Natural killer cell (primary cell): Measurements from ENCODE around the gene SVEP1. TPM values are rescaled to one million over a fixed set of nuclear protein-coding genes. Genes with fewer than 3 reads are reported as not detected.

Source experiments
- ATAC-seq, 3 donors: fragments of 150-1000 bp in 2 of 3; fragments of 200-7000 bp in 1 of 3; cut with Tn5 transposase; 1 replicate in 1 of 3; 2 replicates in 2 of 3; pipeline ENCODE4 v1.10.0; 2021; ENCODE audit warnings: mild to moderate bottlenecking in 2 of 3, moderate library complexity in 2 of 3
- DNase-seq, 2 donors: peaks; one replicate each; pipeline versions ENCODE4 v3.0.0 to v3.0.0-alpha.2; 2013 to 2021; ENCODE audit warnings: mixed read lengths in 1 of 2
- H3K27ac ChIP-seq: one replicate; pipeline ENCODE4 v1.5.1; 2013; ENCODE audit warnings: mild to moderate bottlenecking, low read length
- H3K27me3 ChIP-seq: one replicate; pipeline ENCODE4 v1.6.1; 2013; ENCODE audit warnings: low read length; ENCODE audit not compliant: control insufficient read depth, insufficient read depth
- H3K36me3 ChIP-seq: one replicate; pipeline ENCODE4 v1.6.1; 2013; ENCODE audit warnings: low read length; ENCODE audit not compliant: control insufficient read depth, insufficient read depth
- H3K4me1 ChIP-seq: one replicate; pipeline ENCODE4 v1.6.1; 2013; ENCODE audit warnings: low read length; ENCODE audit not compliant: control insufficient read depth, insufficient read depth
- H3K4me3 ChIP-seq: one replicate; pipeline ENCODE4 v1.5.1; 2013; ENCODE audit warnings: low read length
- H3K9me3 ChIP-seq: one replicate; pipeline ENCODE4 v1.6.1; 2013; ENCODE audit warnings: low read length; ENCODE audit not compliant: control insufficient read depth, insufficient read depth
- H3K27ac Mint-ChIP-seq, 2 donors: one replicate each; pipeline ENCODE4 v1.8.0; 2022; ENCODE audit warnings: mild to moderate bottlenecking in 2 of 2, mixed read lengths in 2 of 2, moderate library complexity in 1 of 2
- H3K27me3 Mint-ChIP-seq, 2 donors: one replicate each; pipeline ENCODE4 v1.8.0; 2022; ENCODE audit warnings: low read depth in 2 of 2, mixed read lengths in 2 of 2
- H3K36me3 Mint-ChIP-seq: one replicate; pipeline ENCODE4 v1.8.0; 2022; ENCODE audit warnings: mixed read lengths
- H3K4me1 Mint-ChIP-seq, 2 donors: one replicate each; pipeline ENCODE4 v1.8.0; 2022; ENCODE audit warnings: mixed read lengths in 2 of 2
- H3K4me3 Mint-ChIP-seq: one replicate; pipeline ENCODE4 v1.8.0; 2022; ENCODE audit warnings: mild to moderate bottlenecking, moderate library complexity, mixed read lengths
- H3K9me3 Mint-ChIP-seq, 2 donors: one replicate each; pipeline ENCODE4 v1.8.0; 2022; ENCODE audit warnings: mixed read lengths in 2 of 2
- CTCF ChIP-seq: fragments of 200-600 bp; IDR thresholded peaks from one replicate; pipeline ENCODE4 v1.8.0; 2022; ENCODE audit warnings: antibody characterized with exemption
- WGBS: methylation state at CpG from one replicate; pipeline ENCODE4 v1.1.7; 2013; ENCODE audit warnings: missing lambda C conversion rate; ENCODE audit not compliant: insufficient coverage; 5-methylcytosine and 5-hydroxymethylcytosine counted together
- intact Hi-C: fragments of 100-400 bp; cut with micrococcal nuclease; formaldehyde crosslinking; loops from one replicate; pipeline ENCODE4 v1.14.2; 2022
- total RNA-seq, 4 donors: library from RNA; stranded (reverse); fragments of 120-200 nt in 1 of 4; gene quantifications; one replicate each; pipeline versions ENCODE4 v1.2.3 to v1.2.4, GENCODE V29; 2013 to 2022

SVEP1 gene
- total RNA-seq, 3 donors from 2014 or later (not counting 1 experiment from before 2014, with no cell fraction given), result not detected

- no peak for DNase-seq
- H3K4me1 Mint-ChIP-seq, result no peaks in the 10 kb centered on the region
- WGBS, result 85% methylated on average over 3 of the region's 3 CpGs
Measured at GRCh38 chr9:110512817-110513216, 66.7 kb downstream of the SVEP1 start.

GRCh38 chr9:110509792-110510191 lies 69.7 kb downstream of the SVEP1 start:
- Histone ChIP-seq H3K9me3 (no peaks in the 10 kb centered on the region), H3K36me3 (no peaks in the 10 kb centered on the region), H3K4me1 (no peaks in the 10 kb centered on the region), H3K27me3 (no peaks in the 10 kb centered on the region), H3K4me3 (no peak overlapping the region), H3K27ac (no peak overlapping the region)
- H3K9me3 Mint-ChIP-seq, result peaks cover 2 to 4% of the 10 kb centered on the region in 2 donors
- intact Hi-C loops, result no loop called here
- DNase-seq, result no peak
- H3K27ac Mint-ChIP-seq, result no peak overlapping the region
- no peak for TF ChIP-seq CTCF
- H3K4me3 Mint-ChIP-seq, result no peak overlapping the region
- no peaks in the 10 kb centered on the region for H3K36me3 Mint-ChIP-seq
- WGBS, result 60% methylated on average over 1 of the region's 1 CpG
- H3K27me3 Mint-ChIP-seq, result no peaks in the 10 kb centered on the region
- H3K4me1 Mint-ChIP-seq, result no peaks in the 10 kb centered on the region
- no peak for ATAC-seq

More at GRCh38 chr9:110512817-110513216, 66.7 kb downstream of the SVEP1 start:
- Histone ChIP-seq H3K4me3 (no peak overlapping the region), H3K9me3 (no peaks in the 10 kb centered on the region), H3K4me1 (no peaks in the 10 kb centered on the region), H3K36me3 (no peaks in the 10 kb centered on the region), H3K27me3 (no peaks in the 10 kb centered on the region), H3K27ac (no peak overlapping the region)
- TF ChIP-seq CTCF, result no peak
- no peaks in the 10 kb centered on the region for H3K36me3 Mint-ChIP-seq
- intact Hi-C loops, result no loop called here
- H3K9me3 Mint-ChIP-seq, result peaks cover 0 to 3% of the 10 kb centered on the region in 2 donors
- H3K27ac Mint-ChIP-seq, result no peak overlapping the region
- no peak overlapping the region for H3K4me3 Mint-ChIP-seq
- ATAC-seq, result no peak
- no peaks in the 10 kb centered on the region for H3K27me3 Mint-ChIP-seq

GRCh38 chr9:110502842-110503241 lies 76.7 kb downstream of the SVEP1 start:
- Histone ChIP-seq H3K9me3 (no peaks in the 10 kb centered on the region), H3K4me1 (no peaks in the 10 kb centered on the region), H3K36me3 (no peaks in the 10 kb centered on the region), H3K4me3 (no peak overlapping the region), H3K27ac (no peak overlapping the region), H3K27me3 (no peaks in the 10 kb centered on the region)
- intact Hi-C loops, result no loop called here
- 23% methylated on average over 1 of the region's 3 CpGs for WGBS
- H3K27me3 Mint-ChIP-seq, result no peaks in the 10 kb centered on the region
- ATAC-seq (no peak), DNase-seq (no peak)
- no peak for TF ChIP-seq CTCF
- H3K36me3 Mint-ChIP-seq, result no peaks in the 10 kb centered on the region
- H3K9me3 Mint-ChIP-seq, result peaks cover 2 to 4% of the 10 kb centered on the region in 2 donors
- no peak overlapping the region for H3K4me3 Mint-ChIP-seq
- H3K4me1 Mint-ChIP-seq, result no peaks in the 10 kb centered on the region
- no peak overlapping the region for H3K27ac Mint-ChIP-seq

GRCh38 chr9:110499608-110500007 lies 79.9 kb downstream of the SVEP1 start:
- no peaks in the 10 kb centered on the region for H3K27me3 ChIP-seq

More at GRCh38 chr9:110499608-110500007, 79.9 kb downstream of the SVEP1 start:
- ATAC-seq, result no peak
- no peak for DNase-seq
- H3K9me3 ChIP-seq, result no peaks in the 10 kb centered on the region
- H3K27ac ChIP-seq, result no peak overlapping the region
- Mint-ChIP-seq H3K4me3 (no peak overlapping the region), H3K27me3 (peaks cover 0 to 4% of the 10 kb centered on the region in 2 donors), H3K4me1 (no peaks in the 10 kb centered on the region), H3K36me3 (no peaks in the 10 kb centered on the region), H3K27ac (no peak overlapping the region), H3K9me3 (peaks cover 0 to 3% of the 10 kb centered on the region in 2 donors)
- no peak for TF ChIP-seq CTCF
- intact Hi-C loops, result no loop called here
- H3K4me1 ChIP-seq, result no peaks in the 10 kb centered on the region
- no peak overlapping the region for H3K4me3 ChIP-seq
- 100% methylated on average over 1 of the region's 1 CpG for WGBS
- no peaks in the 10 kb centered on the region for H3K36me3 ChIP-seq
